GM13977 (cell line): ENCODE results near the gene KRT10.

Experiments used
- DNase-seq: peaks from one replicate; pipeline ENCODE4 v3.0.0; 2012; ENCODE audit warnings: low spot score
- in situ Hi-C: fragments of 300-500 bp; cut with MboI; formaldehyde crosslinking; loops from one replicate; pipeline ENCODE4 v1.12.0; 2022; ENCODE audit warnings: low sequenced_read_pairs, low pct_unique_long_range_greater_than_20kb, mixed read lengths, inconsistent platforms; ENCODE audit not compliant: unreplicated experiment
- TF ChIP-seq, protein P1 (sequence below): IDR thresholded peaks from 2 replicates; pipeline ENCODE4 v1.5.1; 2012; ENCODE audit warnings: mild to moderate bottlenecking, control low read depth; ENCODE audit not compliant: insufficient read depth; ENCODE audit errors: extremely low read depth, missing control alignments

Gene KRT10

DNA sequence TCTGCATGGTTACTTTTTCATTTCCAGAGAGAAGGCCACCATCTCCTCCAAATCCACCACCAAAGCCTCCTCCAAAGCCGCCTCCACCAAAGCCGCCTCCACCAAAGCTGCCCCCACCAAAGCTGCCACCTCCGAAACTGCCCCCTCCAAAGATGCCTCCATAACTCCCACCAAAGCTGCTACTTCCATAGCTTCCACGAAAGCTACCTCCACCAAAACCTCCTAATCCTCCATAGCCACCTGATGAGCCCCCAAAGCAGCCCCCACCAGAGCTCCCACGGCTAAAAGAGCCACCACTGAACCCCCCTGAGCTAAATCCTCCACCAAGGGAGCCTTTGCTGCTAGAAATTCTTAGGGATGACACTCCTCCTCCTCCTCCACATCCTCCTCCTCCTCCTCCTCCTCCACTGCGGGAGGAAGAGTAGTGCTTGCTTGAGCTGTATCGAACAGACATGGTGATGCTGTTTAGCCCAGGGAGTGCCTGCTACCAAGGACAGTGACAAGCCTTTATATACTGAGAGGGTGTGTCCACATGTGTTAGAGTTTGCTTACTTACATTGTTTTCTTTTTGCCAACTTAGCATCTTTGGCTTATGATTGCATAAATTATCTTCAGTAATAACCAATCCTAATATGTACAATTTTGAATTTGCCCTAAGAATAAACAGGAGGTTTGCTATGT lies at the start of gene KRT10:
Gene KRT10, minus strand, starts transcription at position 483 of the 681 bp plus-strand sequence. Its CDS starts 29 bp downstream, at position 454.
- TF ChIP-seq, protein P1, sequence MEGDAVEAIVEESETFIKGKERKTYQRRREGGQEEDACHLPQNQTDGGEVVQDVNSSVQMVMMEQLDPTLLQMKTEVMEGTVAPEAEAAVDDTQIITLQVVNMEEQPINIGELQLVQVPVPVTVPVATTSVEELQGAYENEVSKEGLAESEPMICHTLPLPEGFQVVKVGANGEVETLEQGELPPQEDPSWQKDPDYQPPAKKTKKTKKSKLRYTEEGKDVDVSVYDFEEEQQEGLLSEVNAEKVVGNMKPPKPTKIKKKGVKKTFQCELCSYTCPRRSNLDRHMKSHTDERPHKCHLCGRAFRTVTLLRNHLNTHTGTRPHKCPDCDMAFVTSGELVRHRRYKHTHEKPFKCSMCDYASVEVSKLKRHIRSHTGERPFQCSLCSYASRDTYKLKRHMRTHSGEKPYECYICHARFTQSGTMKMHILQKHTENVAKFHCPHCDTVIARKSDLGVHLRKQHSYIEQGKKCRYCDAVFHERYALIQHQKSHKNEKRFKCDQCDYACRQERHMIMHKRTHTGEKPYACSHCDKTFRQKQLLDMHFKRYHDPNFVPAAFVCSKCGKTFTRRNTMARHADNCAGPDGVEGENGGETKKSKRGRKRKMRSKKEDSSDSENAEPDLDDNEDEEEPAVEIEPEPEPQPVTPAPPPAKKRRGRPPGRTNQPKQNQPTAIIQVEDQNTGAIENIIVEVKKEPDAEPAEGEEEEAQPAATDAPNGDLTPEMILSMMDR = no peak
- no peak for DNase-seq
- in situ Hi-C loops = no loop called here

DNA sequence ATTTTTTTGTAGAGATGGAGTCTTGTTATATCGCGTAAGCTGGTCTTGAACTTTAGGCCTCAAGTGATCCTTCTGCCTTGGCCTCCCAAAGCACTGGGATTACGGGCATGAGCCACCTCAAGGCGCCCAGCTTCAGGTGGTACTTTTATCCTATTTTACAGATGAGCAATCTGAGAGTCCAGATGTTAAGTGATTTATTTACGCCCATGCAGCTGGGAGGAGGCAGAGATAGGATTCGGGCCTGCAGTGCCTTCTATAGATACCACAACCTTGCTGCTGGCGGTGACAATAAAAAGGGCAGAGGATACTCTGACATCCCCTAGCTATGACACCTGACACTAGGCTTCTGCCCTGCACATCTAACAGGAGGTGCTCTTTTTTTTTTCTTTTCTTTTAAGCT lies 48.9 kb upstream of the KRT10 start:
- in situ Hi-C loops = no loop called here
- DNase-seq = no peak
- TF ChIP-seq, protein P1 = no peak

DNA sequence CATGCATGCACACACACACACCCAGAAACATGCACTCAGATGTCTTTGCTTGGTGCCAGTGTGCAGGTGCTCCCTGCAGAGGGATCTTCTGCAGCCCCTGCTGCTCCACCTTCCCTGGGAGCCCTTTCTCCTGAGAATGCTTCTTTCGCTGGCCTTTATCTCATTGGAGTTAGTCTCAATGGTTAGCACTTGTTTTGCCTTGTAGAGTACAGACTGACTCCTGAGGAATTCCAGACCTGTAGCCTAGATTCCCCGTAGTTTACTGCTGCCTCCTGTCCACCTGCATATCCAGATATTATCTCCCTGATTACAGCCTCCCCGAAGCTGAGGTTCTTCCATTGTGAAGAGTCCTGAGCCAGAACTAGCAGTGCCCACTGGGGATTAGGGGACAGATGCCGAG lies 47.7 kb upstream of the KRT10 start:
- in situ Hi-C loops = no loop called here
- TF ChIP-seq, protein P1 = no peak
- DNase-seq = no peak

DNA sequence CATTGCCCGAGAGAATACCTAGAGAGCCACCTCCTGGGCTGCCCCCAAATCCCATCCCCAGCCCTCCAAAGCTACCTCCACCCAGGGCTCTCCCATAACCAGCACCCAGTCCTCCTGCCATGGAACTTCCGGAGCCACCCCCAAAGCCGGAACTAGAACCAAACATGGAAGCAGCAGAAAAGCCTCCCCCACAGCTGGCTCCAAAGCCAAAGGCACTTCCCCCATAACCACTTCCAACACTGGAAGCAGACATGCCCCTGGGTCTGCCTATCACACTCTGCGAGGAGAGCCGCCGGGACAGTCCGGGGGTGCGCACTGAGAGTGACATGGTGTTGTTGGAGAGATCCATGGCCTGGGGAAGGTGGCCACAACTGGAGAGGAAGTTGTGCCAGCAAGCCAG lies 44.4 kb upstream of the KRT10 start, which contains the start of gene KRT12:
Gene KRT12, minus strand, starts transcription at position 386 of the 400 bp plus-strand sequence. Its CDS starts 37 bp downstream, at position 349.
- TF ChIP-seq, protein P1 = no peak
- no peak for DNase-seq
- in situ Hi-C loops = no loop called here

DNA sequence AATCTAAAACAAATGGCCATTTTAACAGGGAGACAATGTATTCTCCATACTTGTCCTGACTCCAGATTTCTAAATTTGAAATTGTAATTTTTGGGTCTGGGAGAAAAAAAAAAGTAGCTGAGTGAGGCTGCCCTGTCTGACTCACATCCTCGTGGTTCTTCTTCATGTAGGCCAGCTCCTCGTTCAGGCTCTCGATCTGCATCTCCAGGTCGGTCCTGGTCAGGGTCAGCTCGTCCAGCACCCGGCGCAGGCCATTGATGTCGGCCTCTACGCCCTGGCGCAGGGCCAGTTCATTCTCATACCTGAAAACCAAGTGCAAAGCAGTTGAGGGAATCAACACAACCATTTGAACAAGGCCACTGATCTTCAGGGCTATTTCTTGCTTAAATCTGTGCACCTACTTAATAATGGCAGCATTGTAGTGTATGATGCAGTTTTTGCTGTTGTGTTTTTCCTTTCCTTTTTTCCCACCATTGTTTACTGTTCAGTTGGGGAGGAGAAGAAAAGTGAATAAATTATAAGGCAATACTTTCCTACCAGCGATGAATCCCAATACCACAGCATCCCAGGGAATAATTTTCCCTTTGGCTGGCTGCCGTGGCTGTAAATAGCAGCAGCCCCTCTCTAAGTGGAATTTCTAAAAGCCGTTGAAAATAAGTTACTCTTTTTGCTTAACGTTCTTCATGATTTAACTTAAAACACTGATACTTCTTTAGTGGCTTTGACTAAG lies 42.4 kb upstream of the KRT10 start:
- TF ChIP-seq, protein P1 = no peak
- in situ Hi-C loops = no loop called here
- DNase-seq = no peak

DNA sequence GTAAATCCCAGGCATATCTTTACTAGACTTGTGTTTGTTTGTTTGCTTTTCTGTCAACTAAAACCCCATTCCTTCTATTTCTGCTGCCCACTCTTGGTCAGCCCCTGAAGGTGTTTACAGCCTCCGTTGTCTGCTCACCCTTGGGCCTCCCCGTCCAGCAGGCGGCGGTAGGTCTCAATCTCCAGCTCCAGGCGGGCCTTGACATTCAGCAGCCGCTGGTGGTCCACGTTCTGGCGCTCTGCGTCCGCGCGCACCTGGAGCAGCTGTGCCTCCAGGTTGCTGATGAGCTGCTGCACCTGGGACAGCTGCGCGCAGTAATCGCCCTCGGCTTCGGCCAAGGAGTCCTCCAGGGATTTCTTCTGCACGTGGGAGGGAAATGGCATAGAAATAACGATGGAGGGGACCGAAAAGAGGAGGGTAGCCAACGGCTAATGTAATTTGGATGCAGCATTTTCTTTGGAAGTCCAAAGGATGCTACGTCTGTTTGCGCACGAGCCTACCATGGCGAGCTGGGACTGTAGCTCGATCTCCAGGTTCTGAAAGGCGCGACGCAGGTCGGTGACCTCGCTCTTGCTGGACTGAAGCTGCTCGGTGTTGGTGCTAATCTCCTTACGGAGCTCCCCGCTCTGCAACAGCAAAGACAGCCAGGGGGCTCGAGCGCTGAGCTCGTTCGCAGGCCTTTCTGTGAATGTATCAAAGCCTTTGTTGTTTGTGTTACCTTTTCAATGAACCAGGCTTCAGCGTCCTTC lies 40.7 kb upstream of the KRT10 start:
- in situ Hi-C loops = no loop called here
- TF ChIP-seq, protein P1 = peak; percentile 39
- DNase-seq = peak; percentile 19
